ENCODE data around the gene GRID2.

The GRID2 gene

GRCh38 chr4:93732509-93732908 is 1428.7 kb downstream of the GRID2 start:
- Histone ChIP-seq H3K27me3 (ENCODE audit: control insufficient read depth, insufficient read depth, low read length) (no peaks in the 10 kb centered on the region), H3K36me3 (ENCODE audit: control insufficient read depth, low read depth, low read length) (no peaks in the 10 kb centered on the region), H3K9me3 (ENCODE audit: control insufficient read depth, low read depth, low read length) (no peaks in the 10 kb centered on the region), H3K9ac (ENCODE audit: low read length) (no peak overlapping the region), H3K4me3 (ENCODE audit: low read length) (no peak overlapping the region), H3K27ac (ENCODE audit: low read length) (no peak overlapping the region), H3K4me1 (ENCODE audit: control insufficient read depth, low read depth, low read length) (peaks cover 21% of the 10 kb centered on the region)

GRCh38 chr4:93740890-93741289 is 1437.1 kb downstream of the GRID2 start:
- Histone ChIP-seq H3K36me3 (ENCODE audit: control insufficient read depth, low read depth, low read length) (no peaks in the 10 kb centered on the region), H3K4me3 (ENCODE audit: low read length) (no peak overlapping the region), H3K9ac (ENCODE audit: low read length) (no peak overlapping the region), H3K4me1 (ENCODE audit: control insufficient read depth, low read depth, low read length) (no peaks in the 10 kb centered on the region), H3K27me3 (ENCODE audit: control insufficient read depth, insufficient read depth, low read length) (no peaks in the 10 kb centered on the region), H3K9me3 (ENCODE audit: control insufficient read depth, low read depth, low read length) (no peaks in the 10 kb centered on the region), H3K27ac (ENCODE audit: low read length) (no peak overlapping the region)

GRCh38 chr4:93743022-93743421 is 1439.3 kb downstream of the GRID2 start:
- no peaks in the 10 kb centered on the region for H3K27me3 ChIP-seq (ENCODE audit: control insufficient read depth, insufficient read depth, low read length)

GRCh38 chr4:93743635-93744034 is 1439.9 kb downstream of the GRID2 start:
- no peaks in the 10 kb centered on the region for H3K27me3 ChIP-seq (ENCODE audit: control insufficient read depth, insufficient read depth, low read length)
- H3K4me1 ChIP-seq (ENCODE audit: control insufficient read depth, low read depth, low read length): peaks cover 4% of the 10 kb centered on the region
- no peaks in the 10 kb centered on the region for H3K9me3 ChIP-seq (ENCODE audit: control insufficient read depth, low read depth, low read length)
- no peak overlapping the region for H3K27ac ChIP-seq (ENCODE audit: low read length)
- H3K9ac ChIP-seq (ENCODE audit: low read length): no peak overlapping the region
- H3K4me3 ChIP-seq (ENCODE audit: low read length): no peak overlapping the region
- no peaks in the 10 kb centered on the region for H3K36me3 ChIP-seq (ENCODE audit: control insufficient read depth, low read depth, low read length)

More at GRCh38 chr4:93743022-93743421, 1439.3 kb downstream of the GRID2 start:
- Histone ChIP-seq H3K4me3 (ENCODE audit: low read length) (no peak overlapping the region), H3K36me3 (ENCODE audit: control insufficient read depth, low read depth, low read length) (no peaks in the 10 kb centered on the region), H3K9ac (ENCODE audit: low read length) (no peak overlapping the region), H3K9me3 (ENCODE audit: control insufficient read depth, low read depth, low read length) (no peaks in the 10 kb centered on the region), H3K27ac (ENCODE audit: low read length) (no peak overlapping the region), H3K4me1 (ENCODE audit: control insufficient read depth, low read depth, low read length) (no peaks in the 10 kb centered on the region)

- Histone ChIP-seq H3K4me3 (ENCODE audit: low read length) (no peak overlapping the region), H3K27ac (ENCODE audit: low read length) (no peak overlapping the region), H3K36me3 (ENCODE audit: control insufficient read depth, low read depth, low read length) (no peaks in the 10 kb centered on the region), H3K4me1 (ENCODE audit: control insufficient read depth, low read depth, low read length) (peaks cover 12% of the 10 kb centered on the region), H3K9ac (ENCODE audit: low read length) (no peak overlapping the region), H3K9me3 (ENCODE audit: control insufficient read depth, low read depth, low read length) (no peaks in the 10 kb centered on the region), H3K27me3 (ENCODE audit: control insufficient read depth, insufficient read depth, low read length) (no peaks in the 10 kb centered on the region)
Observed at GRCh38 chr4:93744961-93745360, 1441.2 kb downstream of the GRID2 start.

GRCh38 chr4:93746031-93746430 is 1442.3 kb downstream of the GRID2 start:
- no peak overlapping the region for H3K27ac ChIP-seq (ENCODE audit: low read length)
- no peak overlapping the region for H3K4me3 ChIP-seq (ENCODE audit: low read length)
- H3K27me3 ChIP-seq (ENCODE audit: control insufficient read depth, insufficient read depth, low read length): no peaks in the 10 kb centered on the region
- H3K4me1 ChIP-seq (ENCODE audit: control insufficient read depth, low read depth, low read length): peaks cover 12% of the 10 kb centered on the region
- H3K9ac ChIP-seq (ENCODE audit: low read length): no peak overlapping the region
- H3K9me3 ChIP-seq (ENCODE audit: control insufficient read depth, low read depth, low read length): no peaks in the 10 kb centered on the region
- no peaks in the 10 kb centered on the region for H3K36me3 ChIP-seq (ENCODE audit: control insufficient read depth, low read depth, low read length)

- no peak overlapping the region for H3K9ac ChIP-seq (ENCODE audit: low read length)
- H3K4me1 ChIP-seq (ENCODE audit: control insufficient read depth, low read depth, low read length): peaks cover 12% of the 10 kb centered on the region
- H3K9me3 ChIP-seq (ENCODE audit: control insufficient read depth, low read depth, low read length): no peaks in the 10 kb centered on the region
- no peak overlapping the region for H3K27ac ChIP-seq (ENCODE audit: low read length)
- H3K27me3 ChIP-seq (ENCODE audit: control insufficient read depth, insufficient read depth, low read length): no peaks in the 10 kb centered on the region
- no peak overlapping the region for H3K4me3 ChIP-seq (ENCODE audit: low read length)
- no peaks in the 10 kb centered on the region for H3K36me3 ChIP-seq (ENCODE audit: control insufficient read depth, low read depth, low read length)
Observed at GRCh38 chr4:93747220-93747619, 1443.5 kb downstream of the GRID2 start.

- H3K9ac ChIP-seq (ENCODE audit: low read length): no peak overlapping the region
- no peak overlapping the region for H3K4me3 ChIP-seq (ENCODE audit: low read length)
- peaks cover 12% of the 10 kb centered on the region for H3K4me1 ChIP-seq (ENCODE audit: control insufficient read depth, low read depth, low read length)
- H3K36me3 ChIP-seq (ENCODE audit: control insufficient read depth, low read depth, low read length): no peaks in the 10 kb centered on the region
- H3K27me3 ChIP-seq (ENCODE audit: control insufficient read depth, insufficient read depth, low read length): no peaks in the 10 kb centered on the region
- H3K9me3 ChIP-seq (ENCODE audit: control insufficient read depth, low read depth, low read length): no peaks in the 10 kb centered on the region
- H3K27ac ChIP-seq (ENCODE audit: low read length): no peak overlapping the region
Observed at GRCh38 chr4:93748373-93749291, 1444.9 kb downstream of the GRID2 start.

GRCh38 chr4:93749292-93749761 is 1445.6 kb downstream of the GRID2 start:
- Histone ChIP-seq H3K36me3 (ENCODE audit: control insufficient read depth, low read depth, low read length) (no peaks in the 10 kb centered on the region), H3K4me3 (ENCODE audit: low read length) (no peak overlapping the region), H3K9ac (ENCODE audit: low read length) (no peak overlapping the region), H3K9me3 (ENCODE audit: control insufficient read depth, low read depth, low read length) (no peaks in the 10 kb centered on the region), H3K27me3 (ENCODE audit: control insufficient read depth, insufficient read depth, low read length) (no peaks in the 10 kb centered on the region), H3K4me1 (ENCODE audit: control insufficient read depth, low read depth, low read length) (peaks cover 12% of the 10 kb centered on the region), H3K27ac (ENCODE audit: low read length) (no peak overlapping the region)

GRCh38 chr4:93751411-93751810 is 1447.6 kb downstream of the GRID2 start:
- Histone ChIP-seq H3K4me1 (ENCODE audit: control insufficient read depth, low read depth, low read length) (peaks cover 12% of the 10 kb centered on the region), H3K4me3 (ENCODE audit: low read length) (no peak overlapping the region), H3K9ac (ENCODE audit: low read length) (no peak overlapping the region), H3K36me3 (ENCODE audit: control insufficient read depth, low read depth, low read length) (no peaks in the 10 kb centered on the region), H3K27me3 (ENCODE audit: control insufficient read depth, insufficient read depth, low read length) (no peaks in the 10 kb centered on the region), H3K9me3 (ENCODE audit: control insufficient read depth, low read depth, low read length) (no peaks in the 10 kb centered on the region), H3K27ac (ENCODE audit: low read length) (no peak overlapping the region)

- H3K9ac ChIP-seq (ENCODE audit: low read length): no peak overlapping the region
- no peaks in the 10 kb centered on the region for H3K4me1 ChIP-seq (ENCODE audit: control insufficient read depth, low read depth, low read length)
- H3K27me3 ChIP-seq (ENCODE audit: control insufficient read depth, insufficient read depth, low read length): no peaks in the 10 kb centered on the region
- H3K27ac ChIP-seq (ENCODE audit: low read length): no peak overlapping the region
- no peak overlapping the region for H3K4me3 ChIP-seq (ENCODE audit: low read length)
- no peaks in the 10 kb centered on the region for H3K36me3 ChIP-seq (ENCODE audit: control insufficient read depth, low read depth, low read length)
- H3K9me3 ChIP-seq (ENCODE audit: control insufficient read depth, low read depth, low read length): no peaks in the 10 kb centered on the region
Observed at GRCh38 chr4:93756101-93756500, 1452.3 kb downstream of the GRID2 start.

GRCh38 chr4:93759506-93759905 is 1455.7 kb downstream of the GRID2 start:
- Histone ChIP-seq H3K4me3 (ENCODE audit: low read length) (no peak overlapping the region), H3K4me1 (ENCODE audit: control insufficient read depth, low read depth, low read length) (peaks cover 5% of the 10 kb centered on the region), H3K9me3 (ENCODE audit: control insufficient read depth, low read depth, low read length) (no peaks in the 10 kb centered on the region), H3K9ac (ENCODE audit: low read length) (no peak overlapping the region), H3K27me3 (ENCODE audit: control insufficient read depth, insufficient read depth, low read length) (no peaks in the 10 kb centered on the region), H3K36me3 (ENCODE audit: control insufficient read depth, low read depth, low read length) (no peaks in the 10 kb centered on the region), H3K27ac (ENCODE audit: low read length) (no peak overlapping the region)
